NCI-H446 (cell line): ENCODE measurements around the gene EEF1A2.

ENCODE experiments used
- DNase-seq, 2 experiments: peaks; one replicate each; lab custom pipeline; 2025; lab: John Stamatoyannopoulos, UW

EEF1A2 gene

GRCh38 chr20:63536997-63537524 is 38.2 kb upstream of the EEF1A2 start, which contains the start of gene PTK6:
TSS of gene PTK6 (minus strand) at chr20:63537376. CDS start at chr20:63537314, 62 bp downstream.
- DNase-seq, result no peak

- DNase-seq, result peak in 1 of 2 experiments; percentile 59
Measured at GRCh38 chr20:63536241-63536977, 37.5 kb upstream of the EEF1A2 start.

GRCh38 chr20:63534831-63535651 is 36.2 kb upstream of the EEF1A2 start:
- peak in 1 of 2 experiments; percentile 41 for DNase-seq

GRCh38 chr20:63534427-63534830 is 35.5 kb upstream of the EEF1A2 start:
- no peak for DNase-seq

- no peak for DNase-seq
Measured at GRCh38 chr20:63533871-63534393, 35.0 kb upstream of the EEF1A2 start.

- DNase-seq, result no peak
Measured at GRCh38 chr20:63533388-63533787, 34.5 kb upstream of the EEF1A2 start.

- no peak for DNase-seq
Measured at GRCh38 chr20:63532449-63532971, 33.6 kb upstream of the EEF1A2 start.

- no peak for DNase-seq
Measured at GRCh38 chr20:63531686-63532448, 33.0 kb upstream of the EEF1A2 start.

GRCh38 chr20:63530788-63531160 is 31.9 kb upstream of the EEF1A2 start:
- no peak for DNase-seq

- DNase-seq, result no peak
Measured at GRCh38 chr20:63529861-63530787, 31.2 kb upstream of the EEF1A2 start.

GRCh38 chr20:63529180-63529860 is 30.4 kb upstream of the EEF1A2 start:
- DNase-seq, result no peak

GRCh38 chr20:63527184-63527583 is 28.3 kb upstream of the EEF1A2 start:
- DNase-seq, result no peak

- no peak for DNase-seq
Measured at GRCh38 chr20:63525971-63526370, 27.1 kb upstream of the EEF1A2 start.

- DNase-seq, result no peak
Measured at GRCh38 chr20:63525185-63525584, 26.3 kb upstream of the EEF1A2 start.

GRCh38 chr20:63522981-63523611 is 24.2 kb upstream of the EEF1A2 start:
- DNase-seq, result no peak

GRCh38 chr20:63522091-63522868 is 23.4 kb upstream of the EEF1A2 start:
- no peak for DNase-seq

- DNase-seq, result no peak
Measured at GRCh38 chr20:63521602-63522001, 22.7 kb upstream of the EEF1A2 start.

- peak; percentile 20 to 69 for DNase-seq
Measured at GRCh38 chr20:63520934-63521601, 22.2 kb upstream of the EEF1A2 start.
